WTC11 (cell line): Measurements from ENCODE around the gene FAM234A. TPM values are rescaled to one million over a fixed set of nuclear protein-coding genes. Genes with fewer than 3 reads are reported as not detected.

ENCODE experiments used
- ATAC-seq: fragments of 200-7000 bp; cut with Tn5 transposase; 2 replicates; pipeline ENCODE4 v1.10.0; 2021; ENCODE audit warnings: mild to moderate bottlenecking, moderate library complexity
- CTCF ChIA-PET: fragments of 300-600 bp; sonication (Branson Sonifier 250); formaldehyde crosslinking; loops from one replicate; lab custom pipeline; 2021; ENCODE audit warnings: antibody characterized with exemption; lab: Charles Lee
- POLR2A ChIA-PET: fragments of 350-600 bp; sonication (Branson Sonifier 250); formaldehyde crosslinking; loops from one replicate; lab custom pipeline; 2021; ENCODE audit warnings: antibody characterized with exemption; lab: Charles Lee
- DNase-seq: peaks from one replicate; pipeline ENCODE4 v3.0.0; 2021; ENCODE audit warnings: low spot score
- H3K27ac Mint-ChIP-seq: 2 replicates; pipeline ENCODE4 v1.8.0; 2021; ENCODE audit warnings: mixed read lengths
- H3K27me3 Mint-ChIP-seq: 2 replicates; pipeline ENCODE4 v1.8.0; 2021; ENCODE audit warnings: low read depth, mild to moderate bottlenecking, moderate library complexity, mixed read lengths
- H3K36me3 Mint-ChIP-seq: 2 replicates; pipeline ENCODE4 v1.8.0; 2021; ENCODE audit warnings: mixed read lengths
- H3K4me1 Mint-ChIP-seq: 2 replicates; pipeline ENCODE4 v1.8.0; 2022; ENCODE audit warnings: mixed read lengths
- H3K4me3 Mint-ChIP-seq: 2 replicates; pipeline ENCODE4 v1.8.0; 2021; ENCODE audit warnings: mild to moderate bottlenecking, moderate library complexity, mixed read lengths
- H3K9me3 Mint-ChIP-seq: 2 replicates; pipeline ENCODE4 v1.8.0; 2021; ENCODE audit warnings: mixed read lengths
- CBFB ChIP-seq: sonication (generic); formaldehyde crosslinking; IDR thresholded peaks from 2 replicates; pipeline ENCODE4 v1.8.1; 2022; ENCODE audit warnings: mild to moderate bottlenecking, low read depth, missing genetic modification reagents
- EMX1 ChIP-seq: fragments of 250-450 bp; sonication (Bioruptor Pico); IDR thresholded peaks from 2 replicates; pipeline ENCODE4 v1.8.0; 2021; ENCODE audit warnings: mild to moderate bottlenecking
- FOXJ3 ChIP-seq: sonication (generic); formaldehyde crosslinking; IDR thresholded peaks from 2 replicates; pipeline ENCODE4 v1.9.0; 2021; ENCODE audit warnings: missing genetic modification reagents, mild to moderate bottlenecking, borderline replicate concordance
- GRHL2 ChIP-seq: fragments of 250-450 bp; sonication (Bioruptor Pico); IDR thresholded peaks from 2 replicates; pipeline ENCODE4 v1.8.0; 2022; ENCODE audit warnings: mild to moderate bottlenecking, moderate library complexity; ENCODE audit not compliant: insufficient replicate concordance, severe bottlenecking
- NR1H2 ChIP-seq: sonication (generic); formaldehyde crosslinking; IDR thresholded peaks from 2 replicates; pipeline ENCODE4 v1.9.0; 2021; ENCODE audit warnings: mild to moderate bottlenecking, moderate library complexity, missing genetic modification reagents
- OVOL2 ChIP-seq: fragments of 250-450 bp; sonication (Bioruptor Pico); IDR thresholded peaks from 2 replicates; pipeline ENCODE4 v1.9.0; 2021; ENCODE audit warnings: mild to moderate bottlenecking, borderline replicate concordance
- ZBTB21 ChIP-seq: sonication (generic); formaldehyde crosslinking; IDR thresholded peaks from 2 replicates; pipeline ENCODE4 v1.8.1; 2023; ENCODE audit warnings: mild to moderate bottlenecking, missing genetic modification reagents, borderline replicate concordance
- total RNA-seq: library from RNA; stranded (reverse); gene quantifications from 3 replicates; pipeline ENCODE4 v1.2.3, GENCODE V29; 2021
- TF ChIP-seq, protein P1 (sequence below): sonication (generic); formaldehyde crosslinking; IDR thresholded peaks from 2 replicates; pipeline ENCODE4 v1.8.0; 2023; ENCODE audit warnings: missing genetic modification reagents, mild to moderate bottlenecking, borderline replicate concordance
- TF ChIP-seq, protein P2 (sequence below): fragments of 250-450 bp; sonication (Bioruptor Pico); IDR thresholded peaks from 2 replicates; pipeline ENCODE4 v1.9.0; 2021; ENCODE audit warnings: mild to moderate bottlenecking
- TF ChIP-seq, protein P3 (sequence below): sonication (generic); formaldehyde crosslinking; IDR thresholded peaks from 2 replicates; pipeline ENCODE4 v1.8.0; 2023; ENCODE audit warnings: mild to moderate bottlenecking, missing genetic modification reagents
- TF ChIP-seq, protein P4 (sequence below): sonication (generic); formaldehyde crosslinking; IDR thresholded peaks from 2 replicates; pipeline ENCODE4 v1.8.1; 2023; ENCODE audit warnings: mild to moderate bottlenecking, missing genetic modification reagents
- TF ChIP-seq, protein P5 (sequence below): sonication (generic); formaldehyde crosslinking; IDR thresholded peaks from 2 replicates; pipeline ENCODE4 v1.8.0; 2022; ENCODE audit warnings: mild to moderate bottlenecking, missing genetic modification reagents
- TF ChIP-seq, protein P6 (sequence below): sonication (generic); formaldehyde crosslinking; IDR thresholded peaks from 2 replicates; pipeline ENCODE4 v1.8.1; 2023; ENCODE audit warnings: mild to moderate bottlenecking, missing genetic modification reagents

FAM234A gene
- total RNA-seq, 1 experiment from 2014 or later, result 115 TPM

DNA sequence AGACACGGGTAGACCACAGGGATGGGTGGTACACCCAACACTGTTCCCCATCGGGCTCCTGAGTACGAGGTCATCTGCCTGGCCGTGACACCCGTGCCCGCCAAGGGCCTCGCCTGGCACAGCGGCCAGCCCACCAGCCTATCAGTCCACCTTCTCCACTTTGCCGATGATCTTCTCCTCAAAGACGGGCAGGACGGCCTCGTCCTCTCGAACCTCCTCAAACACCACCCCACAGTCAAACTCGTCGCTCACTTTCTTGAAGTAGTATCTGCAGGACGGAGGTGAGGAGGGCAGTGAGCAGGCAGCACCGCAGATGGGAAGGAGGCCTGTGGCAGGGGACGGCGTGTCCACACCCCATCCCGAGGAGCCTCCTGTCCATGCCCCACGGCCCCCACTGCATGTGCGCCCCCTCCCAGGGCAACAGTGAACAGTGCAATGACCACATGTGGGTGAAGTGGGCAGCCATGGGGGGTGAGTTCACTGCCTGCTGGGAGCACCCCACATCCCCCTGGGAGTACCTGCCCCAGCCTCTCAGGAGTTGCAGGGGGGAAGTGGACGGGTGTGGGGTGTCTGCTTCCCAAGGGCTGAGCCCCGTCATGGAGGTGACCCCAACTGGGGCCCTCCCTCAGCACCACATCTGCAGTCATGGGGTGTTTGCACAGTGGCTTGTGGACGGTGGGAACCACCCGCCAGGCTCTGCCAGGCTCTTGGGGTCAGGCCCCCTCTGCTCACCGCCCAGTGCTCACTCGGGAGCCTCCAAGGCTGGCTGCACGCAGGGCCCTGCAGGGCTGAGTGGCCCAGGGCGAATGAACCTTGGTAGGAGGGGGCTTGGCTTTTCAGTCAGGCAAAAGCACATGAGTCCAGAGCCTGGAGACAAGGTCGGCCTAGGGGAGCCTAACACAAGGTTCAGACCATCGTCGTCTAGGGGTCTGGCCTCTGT, 53.6 kb downstream of the FAM234A start:
- POLR2A ChIA-PET, result no interaction called here
- Mint-ChIP-seq H3K27me3 (no peaks in the 10 kb centered on the region), H3K4me3 (no peak overlapping the region), H3K27ac (peak overlapping the region; percentile 49; the same call in 1 of the 2 replicates), H3K9me3 (no peaks in the 10 kb centered on the region), H3K36me3 (peaks cover 20% of the 10 kb centered on the region), H3K4me1 (no peaks in the 10 kb centered on the region)
- CTCF ChIA-PET, result no interaction called here
- TF ChIP-seq, protein P1, sequence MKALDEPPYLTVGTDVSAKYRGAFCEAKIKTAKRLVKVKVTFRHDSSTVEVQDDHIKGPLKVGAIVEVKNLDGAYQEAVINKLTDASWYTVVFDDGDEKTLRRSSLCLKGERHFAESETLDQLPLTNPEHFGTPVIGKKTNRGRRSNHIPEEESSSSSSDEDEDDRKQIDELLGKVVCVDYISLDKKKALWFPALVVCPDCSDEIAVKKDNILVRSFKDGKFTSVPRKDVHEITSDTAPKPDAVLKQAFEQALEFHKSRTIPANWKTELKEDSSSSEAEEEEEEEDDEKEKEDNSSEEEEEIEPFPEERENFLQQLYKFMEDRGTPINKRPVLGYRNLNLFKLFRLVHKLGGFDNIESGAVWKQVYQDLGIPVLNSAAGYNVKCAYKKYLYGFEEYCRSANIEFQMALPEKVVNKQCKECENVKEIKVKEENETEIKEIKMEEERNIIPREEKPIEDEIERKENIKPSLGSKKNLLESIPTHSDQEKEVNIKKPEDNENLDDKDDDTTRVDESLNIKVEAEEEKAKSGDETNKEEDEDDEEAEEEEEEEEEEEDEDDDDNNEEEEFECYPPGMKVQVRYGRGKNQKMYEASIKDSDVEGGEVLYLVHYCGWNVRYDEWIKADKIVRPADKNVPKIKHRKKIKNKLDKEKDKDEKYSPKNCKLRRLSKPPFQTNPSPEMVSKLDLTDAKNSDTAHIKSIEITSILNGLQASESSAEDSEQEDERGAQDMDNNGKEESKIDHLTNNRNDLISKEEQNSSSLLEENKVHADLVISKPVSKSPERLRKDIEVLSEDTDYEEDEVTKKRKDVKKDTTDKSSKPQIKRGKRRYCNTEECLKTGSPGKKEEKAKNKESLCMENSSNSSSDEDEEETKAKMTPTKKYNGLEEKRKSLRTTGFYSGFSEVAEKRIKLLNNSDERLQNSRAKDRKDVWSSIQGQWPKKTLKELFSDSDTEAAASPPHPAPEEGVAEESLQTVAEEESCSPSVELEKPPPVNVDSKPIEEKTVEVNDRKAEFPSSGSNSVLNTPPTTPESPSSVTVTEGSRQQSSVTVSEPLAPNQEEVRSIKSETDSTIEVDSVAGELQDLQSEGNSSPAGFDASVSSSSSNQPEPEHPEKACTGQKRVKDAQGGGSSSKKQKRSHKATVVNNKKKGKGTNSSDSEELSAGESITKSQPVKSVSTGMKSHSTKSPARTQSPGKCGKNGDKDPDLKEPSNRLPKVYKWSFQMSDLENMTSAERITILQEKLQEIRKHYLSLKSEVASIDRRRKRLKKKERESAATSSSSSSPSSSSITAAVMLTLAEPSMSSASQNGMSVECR (CRISPR knock-in tag), result no peak
- TF ChIP-seq OVOL2 (CRISPR knock-in tag) (no peak), FOXJ3 (CRISPR knock-in tag) (no peak)
- TF ChIP-seq, protein P2, sequence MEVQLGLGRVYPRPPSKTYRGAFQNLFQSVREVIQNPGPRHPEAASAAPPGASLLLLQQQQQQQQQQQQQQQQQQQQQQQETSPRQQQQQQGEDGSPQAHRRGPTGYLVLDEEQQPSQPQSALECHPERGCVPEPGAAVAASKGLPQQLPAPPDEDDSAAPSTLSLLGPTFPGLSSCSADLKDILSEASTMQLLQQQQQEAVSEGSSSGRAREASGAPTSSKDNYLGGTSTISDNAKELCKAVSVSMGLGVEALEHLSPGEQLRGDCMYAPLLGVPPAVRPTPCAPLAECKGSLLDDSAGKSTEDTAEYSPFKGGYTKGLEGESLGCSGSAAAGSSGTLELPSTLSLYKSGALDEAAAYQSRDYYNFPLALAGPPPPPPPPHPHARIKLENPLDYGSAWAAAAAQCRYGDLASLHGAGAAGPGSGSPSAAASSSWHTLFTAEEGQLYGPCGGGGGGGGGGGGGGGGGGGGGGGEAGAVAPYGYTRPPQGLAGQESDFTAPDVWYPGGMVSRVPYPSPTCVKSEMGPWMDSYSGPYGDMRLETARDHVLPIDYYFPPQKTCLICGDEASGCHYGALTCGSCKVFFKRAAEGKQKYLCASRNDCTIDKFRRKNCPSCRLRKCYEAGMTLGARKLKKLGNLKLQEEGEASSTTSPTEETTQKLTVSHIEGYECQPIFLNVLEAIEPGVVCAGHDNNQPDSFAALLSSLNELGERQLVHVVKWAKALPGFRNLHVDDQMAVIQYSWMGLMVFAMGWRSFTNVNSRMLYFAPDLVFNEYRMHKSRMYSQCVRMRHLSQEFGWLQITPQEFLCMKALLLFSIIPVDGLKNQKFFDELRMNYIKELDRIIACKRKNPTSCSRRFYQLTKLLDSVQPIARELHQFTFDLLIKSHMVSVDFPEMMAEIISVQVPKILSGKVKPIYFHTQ (CRISPR knock-in tag), result no peak
- ATAC-seq (no peak), DNase-seq (no peak)

DNA sequence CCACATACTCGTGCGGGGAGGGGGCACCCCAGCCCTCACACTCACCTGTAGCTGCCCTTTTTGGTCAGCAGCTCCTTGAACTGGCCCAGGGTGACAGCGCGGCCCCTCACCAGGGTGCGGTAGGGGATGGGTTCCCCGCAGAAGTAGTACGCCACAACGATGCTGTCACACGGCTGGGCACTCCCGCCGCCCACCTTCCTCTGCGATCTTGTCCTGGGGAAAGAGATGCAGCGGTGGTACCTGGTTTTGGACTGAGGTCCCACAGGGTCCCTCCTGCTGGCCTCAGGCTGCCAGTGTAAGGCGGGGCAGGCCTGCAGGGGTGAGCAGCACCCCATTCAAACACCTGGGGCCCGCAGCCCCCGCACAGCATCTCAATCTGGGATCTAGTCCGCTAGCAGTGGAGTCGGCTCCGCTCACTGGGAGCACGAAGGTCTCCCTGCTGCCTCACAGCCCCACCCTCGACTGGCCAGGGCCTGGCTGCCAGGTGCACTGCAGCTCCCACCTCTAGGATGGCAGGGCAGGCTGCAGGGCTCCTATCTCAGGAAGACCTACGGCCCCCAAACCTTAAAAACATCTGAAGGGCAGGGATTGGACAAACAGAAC, 54.9 kb downstream of the FAM234A start:
- ChIA-PET CTCF (no interaction called here), POLR2A (no interaction called here)
- Mint-ChIP-seq H3K4me1 (no peaks in the 10 kb centered on the region), H3K27me3 (no peaks in the 10 kb centered on the region), H3K36me3 (peaks cover 23% of the 10 kb centered on the region), H3K4me3 (no peak overlapping the region), H3K27ac (no peak overlapping the region), H3K9me3 (no peaks in the 10 kb centered on the region)
- no peak for ATAC-seq
- no peak for DNase-seq
- TF ChIP-seq ZBTB21 (CRISPR knock-in tag) (no peak), GRHL2 (no peak), NR1H2 (CRISPR knock-in tag) (no peak), CBFB (CRISPR knock-in tag) (no peak), EMX1 (no peak)
- TF ChIP-seq, protein P3, sequence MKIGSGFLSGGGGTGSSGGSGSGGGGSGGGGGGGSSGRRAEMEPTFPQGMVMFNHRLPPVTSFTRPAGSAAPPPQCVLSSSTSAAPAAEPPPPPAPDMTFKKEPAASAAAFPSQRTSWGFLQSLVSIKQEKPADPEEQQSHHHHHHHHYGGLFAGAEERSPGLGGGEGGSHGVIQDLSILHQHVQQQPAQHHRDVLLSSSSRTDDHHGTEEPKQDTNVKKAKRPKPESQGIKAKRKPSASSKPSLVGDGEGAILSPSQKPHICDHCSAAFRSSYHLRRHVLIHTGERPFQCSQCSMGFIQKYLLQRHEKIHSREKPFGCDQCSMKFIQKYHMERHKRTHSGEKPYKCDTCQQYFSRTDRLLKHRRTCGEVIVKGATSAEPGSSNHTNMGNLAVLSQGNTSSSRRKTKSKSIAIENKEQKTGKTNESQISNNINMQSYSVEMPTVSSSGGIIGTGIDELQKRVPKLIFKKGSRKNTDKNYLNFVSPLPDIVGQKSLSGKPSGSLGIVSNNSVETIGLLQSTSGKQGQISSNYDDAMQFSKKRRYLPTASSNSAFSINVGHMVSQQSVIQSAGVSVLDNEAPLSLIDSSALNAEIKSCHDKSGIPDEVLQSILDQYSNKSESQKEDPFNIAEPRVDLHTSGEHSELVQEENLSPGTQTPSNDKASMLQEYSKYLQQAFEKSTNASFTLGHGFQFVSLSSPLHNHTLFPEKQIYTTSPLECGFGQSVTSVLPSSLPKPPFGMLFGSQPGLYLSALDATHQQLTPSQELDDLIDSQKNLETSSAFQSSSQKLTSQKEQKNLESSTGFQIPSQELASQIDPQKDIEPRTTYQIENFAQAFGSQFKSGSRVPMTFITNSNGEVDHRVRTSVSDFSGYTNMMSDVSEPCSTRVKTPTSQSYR, result no peak
- TF ChIP-seq, protein P4, sequence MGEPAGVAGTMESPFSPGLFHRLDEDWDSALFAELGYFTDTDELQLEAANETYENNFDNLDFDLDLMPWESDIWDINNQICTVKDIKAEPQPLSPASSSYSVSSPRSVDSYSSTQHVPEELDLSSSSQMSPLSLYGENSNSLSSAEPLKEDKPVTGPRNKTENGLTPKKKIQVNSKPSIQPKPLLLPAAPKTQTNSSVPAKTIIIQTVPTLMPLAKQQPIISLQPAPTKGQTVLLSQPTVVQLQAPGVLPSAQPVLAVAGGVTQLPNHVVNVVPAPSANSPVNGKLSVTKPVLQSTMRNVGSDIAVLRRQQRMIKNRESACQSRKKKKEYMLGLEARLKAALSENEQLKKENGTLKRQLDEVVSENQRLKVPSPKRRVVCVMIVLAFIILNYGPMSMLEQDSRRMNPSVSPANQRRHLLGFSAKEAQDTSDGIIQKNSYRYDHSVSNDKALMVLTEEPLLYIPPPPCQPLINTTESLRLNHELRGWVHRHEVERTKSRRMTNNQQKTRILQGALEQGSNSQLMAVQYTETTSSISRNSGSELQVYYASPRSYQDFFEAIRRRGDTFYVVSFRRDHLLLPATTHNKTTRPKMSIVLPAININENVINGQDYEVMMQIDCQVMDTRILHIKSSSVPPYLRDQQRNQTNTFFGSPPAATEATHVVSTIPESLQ, result no peak
- TF ChIP-seq, protein P5, sequence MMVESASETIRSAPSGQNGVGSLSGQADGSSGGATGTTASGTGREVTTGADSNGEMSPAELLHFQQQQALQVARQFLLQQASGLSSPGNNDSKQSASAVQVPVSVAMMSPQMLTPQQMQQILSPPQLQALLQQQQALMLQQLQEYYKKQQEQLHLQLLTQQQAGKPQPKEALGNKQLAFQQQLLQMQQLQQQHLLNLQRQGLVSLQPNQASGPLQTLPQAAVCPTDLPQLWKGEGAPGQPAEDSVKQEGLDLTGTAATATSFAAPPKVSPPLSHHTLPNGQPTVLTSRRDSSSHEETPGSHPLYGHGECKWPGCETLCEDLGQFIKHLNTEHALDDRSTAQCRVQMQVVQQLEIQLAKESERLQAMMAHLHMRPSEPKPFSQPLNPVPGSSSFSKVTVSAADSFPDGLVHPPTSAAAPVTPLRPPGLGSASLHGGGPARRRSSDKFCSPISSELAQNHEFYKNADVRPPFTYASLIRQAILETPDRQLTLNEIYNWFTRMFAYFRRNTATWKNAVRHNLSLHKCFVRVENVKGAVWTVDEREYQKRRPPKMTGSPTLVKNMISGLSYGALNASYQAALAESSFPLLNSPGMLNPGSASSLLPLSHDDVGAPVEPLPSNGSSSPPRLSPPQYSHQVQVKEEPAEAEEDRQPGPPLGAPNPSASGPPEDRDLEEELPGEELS (CRISPR knock-in tag), result no peak
- TF ChIP-seq, protein P6, sequence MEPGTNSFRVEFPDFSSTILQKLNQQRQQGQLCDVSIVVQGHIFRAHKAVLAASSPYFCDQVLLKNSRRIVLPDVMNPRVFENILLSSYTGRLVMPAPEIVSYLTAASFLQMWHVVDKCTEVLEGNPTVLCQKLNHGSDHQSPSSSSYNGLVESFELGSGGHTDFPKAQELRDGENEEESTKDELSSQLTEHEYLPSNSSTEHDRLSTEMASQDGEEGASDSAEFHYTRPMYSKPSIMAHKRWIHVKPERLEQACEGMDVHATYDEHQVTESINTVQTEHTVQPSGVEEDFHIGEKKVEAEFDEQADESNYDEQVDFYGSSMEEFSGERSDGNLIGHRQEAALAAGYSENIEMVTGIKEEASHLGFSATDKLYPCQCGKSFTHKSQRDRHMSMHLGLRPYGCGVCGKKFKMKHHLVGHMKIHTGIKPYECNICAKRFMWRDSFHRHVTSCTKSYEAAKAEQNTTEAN (CRISPR knock-in tag), result no peak
